ENCODE measurements around the gene MLC1.
A peak's percentile ranks its signal among the peaks of the same experiment; 100 is the strongest.

MLC1 gene

GRCh38 chr22:50047346-50047745, 37.9 kb downstream of the MLC1 start:
- DNase-seq (no peak), ATAC-seq (no peak)
- Mint-ChIP-seq H3K4me3 (no peak overlapping the region), H3K36me3 (ENCODE audit: low read depth) (no peaks in the 10 kb centered on the region), H3K27me3 (peaks cover 15% of the 10 kb centered on the region), H3K9me3 (no peaks in the 10 kb centered on the region), H3K4me1 (peaks cover 8% of the 10 kb centered on the region), H3K27ac (no peak overlapping the region)

GRCh38 chr22:50046481-50047245, 38.6 kb downstream of the MLC1 start:
- DNase-seq, result no peak
- peaks cover 18% of the 10 kb centered on the region for H3K27me3 Mint-ChIP-seq

DNA sequence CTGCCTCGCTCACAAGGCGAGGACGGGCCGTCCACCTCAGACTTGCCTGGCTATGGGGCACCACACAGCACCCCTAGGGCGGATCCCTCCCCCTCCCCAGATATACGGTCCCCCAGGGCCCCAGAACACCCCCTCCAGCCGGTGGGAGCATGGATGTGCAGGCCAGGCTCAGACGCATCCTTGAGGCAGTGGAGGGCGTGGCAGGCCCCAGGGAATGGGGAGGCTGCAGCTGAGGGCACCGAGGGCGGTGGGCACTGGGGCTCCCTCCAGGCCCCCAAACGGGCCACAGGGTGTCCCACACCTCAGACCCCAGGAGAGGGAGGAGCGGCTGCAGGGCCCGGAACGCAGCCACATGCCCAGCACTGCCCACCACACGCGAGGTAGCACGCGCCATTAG, 39.2 kb downstream of the MLC1 start:
- ATAC-seq (no peak), DNase-seq (no peak)
- H3K36me3 Mint-ChIP-seq (ENCODE audit: low read depth), result no peaks in the 10 kb centered on the region
- peaks cover 18% of the 10 kb centered on the region for H3K27me3 Mint-ChIP-seq
- no peaks in the 10 kb centered on the region for H3K9me3 Mint-ChIP-seq
- no peak overlapping the region for H3K4me3 Mint-ChIP-seq
- peaks cover 8% of the 10 kb centered on the region for H3K4me1 Mint-ChIP-seq
- H3K27ac Mint-ChIP-seq, result no peak overlapping the region

More at GRCh38 chr22:50046481-50047245, 38.6 kb downstream of the MLC1 start:
- H3K9me3 Mint-ChIP-seq, result no peaks in the 10 kb centered on the region
- no peak overlapping the region for H3K27ac Mint-ChIP-seq
- ATAC-seq, result no peak
- no peak overlapping the region for H3K4me3 Mint-ChIP-seq
- peaks cover 8% of the 10 kb centered on the region for H3K4me1 Mint-ChIP-seq
- no peaks in the 10 kb centered on the region for H3K36me3 Mint-ChIP-seq (ENCODE audit: low read depth)

GRCh38 chr22:50045211-50046018, 39.8 kb downstream of the MLC1 start:
- ATAC-seq, result no peak

DNA sequence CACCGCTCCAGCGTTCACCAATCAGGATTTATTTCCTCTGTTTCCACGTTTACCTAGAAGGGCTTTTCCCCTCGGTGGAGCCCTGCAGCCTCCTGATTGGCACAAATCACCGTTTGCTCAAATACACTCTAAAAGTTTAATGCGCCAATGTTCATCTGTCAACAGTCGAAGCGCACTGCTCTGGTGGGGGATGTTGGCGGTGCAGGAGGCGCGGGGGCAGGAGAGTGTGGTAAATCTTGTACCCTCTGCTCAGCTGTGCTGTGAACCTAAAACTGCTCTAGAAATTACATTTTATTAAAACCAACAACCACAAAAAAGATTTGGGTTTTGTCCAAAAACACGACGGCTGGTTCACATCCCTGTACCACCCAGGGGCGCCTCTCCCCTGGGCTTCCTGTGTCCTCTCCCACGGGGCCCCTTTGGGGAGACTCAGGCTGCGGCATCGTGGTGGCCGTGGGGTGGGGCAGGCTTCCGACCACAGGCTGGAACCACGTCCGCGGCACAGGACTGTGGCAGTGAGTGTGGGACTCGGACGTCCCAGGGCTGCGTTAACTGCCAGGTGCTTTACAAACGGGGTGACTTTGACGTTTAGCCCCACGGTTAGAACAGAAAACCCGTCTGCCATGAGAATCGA, 40.6 kb downstream of the MLC1 start:
- Mint-ChIP-seq H3K36me3 (ENCODE audit: low read depth) (no peaks in the 10 kb centered on the region), H3K4me3 (no peak overlapping the region), H3K27ac (no peak overlapping the region), H3K27me3 (peaks cover 18% of the 10 kb centered on the region), H3K4me1 (peaks cover 8% of the 10 kb centered on the region), H3K9me3 (no peaks in the 10 kb centered on the region)
- DNase-seq (no peak), ATAC-seq (no peak)

More at GRCh38 chr22:50045211-50046018, 39.8 kb downstream of the MLC1 start:
- no peak for DNase-seq
- no peaks in the 10 kb centered on the region for H3K36me3 Mint-ChIP-seq (ENCODE audit: low read depth)
- H3K9me3 Mint-ChIP-seq, result no peaks in the 10 kb centered on the region
- peaks cover 8% of the 10 kb centered on the region for H3K4me1 Mint-ChIP-seq
- H3K27ac Mint-ChIP-seq, result no peak overlapping the region
- H3K4me3 Mint-ChIP-seq, result no peak overlapping the region
- H3K27me3 Mint-ChIP-seq, result peaks cover 18% of the 10 kb centered on the region

DNA sequence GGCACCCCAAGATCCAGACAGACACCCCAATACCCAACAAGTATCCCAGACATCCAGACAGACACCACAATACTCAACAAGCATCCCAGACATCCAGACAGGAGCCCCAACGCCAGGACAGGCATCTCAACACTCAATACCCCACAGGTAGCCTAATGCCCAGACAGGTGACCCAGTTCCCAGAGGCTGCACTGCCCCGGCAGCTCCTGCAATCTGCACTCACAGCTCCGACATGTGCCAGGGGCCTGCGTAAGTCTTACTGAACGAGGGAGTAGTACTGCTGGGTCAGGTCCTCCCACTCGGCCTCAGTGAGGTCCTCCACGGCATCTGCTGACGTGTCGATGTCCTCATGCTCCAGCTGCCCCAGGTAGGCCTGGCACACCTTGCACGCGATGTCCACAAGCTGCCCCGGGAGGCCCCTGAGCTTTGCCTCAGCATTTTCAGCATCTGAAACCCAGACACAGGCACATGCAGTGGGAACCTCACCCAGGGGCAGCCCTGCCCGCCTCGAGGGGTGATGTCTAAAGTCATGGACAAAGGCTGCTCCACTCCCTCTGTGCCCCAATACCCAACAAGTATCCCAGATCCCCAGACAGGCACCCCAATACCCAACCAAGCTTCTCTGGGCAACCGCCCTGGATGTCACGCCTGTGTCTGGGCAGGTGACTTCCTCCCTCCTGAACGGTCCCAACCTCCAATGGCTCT, 43.7 kb downstream of the MLC1 start:
- DNase-seq (no peak), ATAC-seq (no peak)
- Mint-ChIP-seq H3K4me3 (no peak overlapping the region), H3K9me3 (peaks cover 13% of the 10 kb centered on the region), H3K27ac (no peak overlapping the region), H3K36me3 (ENCODE audit: low read depth) (no peaks in the 10 kb centered on the region), H3K27me3 (peaks cover 18% of the 10 kb centered on the region), H3K4me1 (peaks cover 8% of the 10 kb centered on the region)

- no peak for ATAC-seq
- Mint-ChIP-seq H3K9me3 (peaks cover 13% of the 10 kb centered on the region), H3K27me3 (peaks cover 18% of the 10 kb centered on the region), H3K4me3 (no peak overlapping the region), H3K27ac (no peak overlapping the region), H3K4me1 (peaks cover 8% of the 10 kb centered on the region), H3K36me3 (ENCODE audit: low read depth) (no peaks in the 10 kb centered on the region)
- no peak for DNase-seq
These were observed 44.5 kb downstream of the MLC1 start for GRCh38 chr22:50040717-50041116.

DNA sequence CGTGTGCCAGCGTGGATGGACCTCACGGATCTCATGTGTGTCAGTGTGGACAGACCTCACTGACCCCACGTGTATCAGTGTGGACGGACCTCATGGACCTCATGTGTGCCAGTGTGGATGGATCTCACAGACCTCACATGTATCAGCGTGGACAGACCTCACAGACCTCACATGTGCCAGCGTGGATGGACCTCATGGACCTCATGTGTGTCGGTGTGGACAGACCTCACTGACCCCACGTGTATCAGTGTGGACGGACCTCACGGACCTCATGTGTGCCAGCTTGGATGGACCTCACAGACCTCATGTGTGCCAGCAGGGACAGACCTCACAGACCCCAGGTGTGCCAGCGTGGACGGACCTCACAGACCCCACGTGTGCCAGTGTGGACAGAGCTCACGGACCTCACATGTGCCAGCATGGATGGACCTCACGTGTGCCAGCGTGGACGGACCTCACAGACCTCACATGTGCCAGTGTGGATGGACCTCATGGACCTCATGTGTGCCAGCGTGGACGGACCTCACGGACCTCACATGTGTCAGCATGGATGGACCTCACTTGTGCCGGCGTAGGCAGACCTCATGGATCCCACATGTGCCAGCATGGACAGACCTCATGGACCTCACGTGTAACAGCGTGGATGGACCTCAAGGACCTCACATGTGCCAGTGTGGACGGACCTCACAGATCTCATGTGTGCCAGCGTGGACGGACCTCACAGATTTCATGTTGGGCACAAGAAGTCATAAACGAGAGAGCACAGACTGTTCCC, 45.4 kb downstream of the MLC1 start:
- peaks cover 8% of the 10 kb centered on the region for H3K4me1 Mint-ChIP-seq
- no peaks in the 10 kb centered on the region for H3K36me3 Mint-ChIP-seq (ENCODE audit: low read depth)
- H3K4me3 Mint-ChIP-seq, result no peak overlapping the region
- peaks cover 13% of the 10 kb centered on the region for H3K9me3 Mint-ChIP-seq
- H3K27me3 Mint-ChIP-seq, result peaks cover 18% of the 10 kb centered on the region
- no peak for DNase-seq
- H3K27ac Mint-ChIP-seq, result no peak overlapping the region
- no peak for ATAC-seq

DNA sequence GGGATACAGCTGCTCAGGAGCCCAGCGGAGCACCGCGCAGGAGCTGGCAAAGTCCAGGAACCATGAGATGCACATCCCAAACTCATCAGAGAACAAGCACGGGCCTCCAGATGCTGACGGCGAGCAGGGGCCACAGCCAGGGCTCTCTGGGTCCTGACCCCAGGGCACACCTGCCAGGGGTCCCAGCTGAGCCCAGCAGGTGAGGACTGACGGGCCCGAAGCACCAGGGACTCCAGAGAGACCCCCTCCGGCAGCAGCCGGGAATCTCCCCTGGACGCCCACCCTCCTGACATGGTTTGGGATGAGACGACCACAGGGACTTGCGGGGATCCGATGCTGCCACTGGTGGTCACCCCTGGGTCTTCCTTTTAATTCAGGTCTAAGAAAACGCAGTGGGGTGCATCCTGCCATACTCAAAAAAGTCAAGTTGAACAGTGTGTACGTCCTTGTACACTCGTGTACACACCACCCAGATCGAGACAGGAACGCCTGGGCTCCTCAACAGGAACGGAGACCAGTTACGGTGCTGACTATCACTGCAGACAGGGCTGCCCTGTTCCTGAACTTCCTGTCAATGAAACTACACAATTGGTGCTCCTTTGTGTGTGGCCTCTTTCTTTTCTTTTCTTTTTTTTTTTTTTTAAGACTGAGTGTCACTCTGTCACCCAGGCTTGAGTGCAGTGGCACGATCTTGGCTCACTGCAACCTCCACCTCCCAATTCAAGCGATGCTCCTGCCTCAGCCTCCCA, 49.1 kb downstream of the MLC1 start:
- Mint-ChIP-seq H3K36me3 (ENCODE audit: low read depth) (no peaks in the 10 kb centered on the region), H3K4me3 (no peak overlapping the region), H3K27ac (no peak overlapping the region), H3K9me3 (peaks cover 13% of the 10 kb centered on the region), H3K27me3 (peaks cover 6% of the 10 kb centered on the region), H3K4me1 (peaks cover 7% of the 10 kb centered on the region)
- DNase-seq, result no peak
- ATAC-seq, result no peak

DNA sequence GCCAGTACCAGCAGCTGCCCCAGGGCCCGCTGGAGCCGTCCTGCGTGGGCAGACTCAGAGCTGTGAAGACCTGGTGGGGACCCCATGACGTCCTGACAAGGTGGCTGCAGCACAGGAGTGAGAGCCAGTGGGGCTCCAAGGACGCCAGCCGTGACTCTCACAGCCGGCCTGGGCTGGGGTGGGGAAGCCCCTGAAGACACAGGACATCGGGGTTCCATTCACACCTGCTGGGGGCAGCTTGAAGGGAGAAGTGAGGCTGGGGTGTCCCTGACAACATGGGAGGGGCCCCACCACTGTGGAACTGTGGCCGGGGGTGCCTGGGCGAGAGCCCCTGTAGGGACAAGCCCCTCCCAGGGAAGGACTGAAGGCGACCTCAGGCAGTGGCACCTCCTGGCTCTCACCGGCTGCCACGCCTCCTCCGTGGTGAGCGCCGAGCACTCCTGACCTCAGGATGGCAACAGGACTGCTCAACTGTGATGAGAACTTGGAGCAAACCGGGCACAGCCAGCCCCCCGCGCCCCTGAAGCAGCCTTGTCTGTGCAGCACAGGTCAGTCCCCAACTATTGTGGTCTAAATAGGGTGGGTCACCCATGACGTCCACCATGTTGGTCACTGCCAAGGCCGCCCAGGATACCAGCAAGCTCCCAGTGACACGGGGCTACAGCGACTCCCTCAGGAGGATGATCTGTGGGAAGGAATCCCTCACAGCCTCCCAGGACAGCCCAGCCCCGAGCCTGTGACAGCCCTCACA, 49.9 kb downstream of the MLC1 start:
- Mint-ChIP-seq H3K27me3 (peaks cover 6% of the 10 kb centered on the region), H3K9me3 (peaks cover 13% of the 10 kb centered on the region), H3K4me1 (peaks cover 7% of the 10 kb centered on the region), H3K27ac (no peak overlapping the region), H3K36me3 (ENCODE audit: low read depth) (no peaks in the 10 kb centered on the region), H3K4me3 (no peak overlapping the region)
- no peak for DNase-seq
- no peak for ATAC-seq

GRCh38 chr22:50034126-50035081, 50.8 kb downstream of the MLC1 start:
- no peak for DNase-seq
- Mint-ChIP-seq H3K36me3 (ENCODE audit: low read depth) (no peaks in the 10 kb centered on the region), H3K4me1 (peaks cover 10% of the 10 kb centered on the region), H3K27ac (no peak overlapping the region), H3K4me3 (no peak overlapping the region), H3K9me3 (peaks cover 12% of the 10 kb centered on the region), H3K27me3 (peaks cover 6% of the 10 kb centered on the region)
- ATAC-seq, result peak; percentile 30
